HEK293 (cell line): ENCODE results near the gene SYNM.

Experiments
- BCL6B ChIP-seq: fragments of 450-650 bp; formaldehyde crosslinking; IDR thresholded peaks from 2 replicates; pipeline ENCODE4 v1.5.1; 2017; ENCODE audit warnings: missing biosample characterization, missing genetic modification characterization
- HOXD13 ChIP-seq: sonication (generic); formaldehyde crosslinking; IDR thresholded peaks from 2 replicates; pipeline ENCODE4 v1.8.0; 2022; ENCODE audit warnings: missing genetic modification reagents, borderline replicate concordance
- KLF10 ChIP-seq: fragments of 450-650 bp; IDR thresholded peaks from 2 replicates; pipeline ENCODE4 v1.5.1; 2018; ENCODE audit warnings: missing biosample characterization, mild to moderate bottlenecking, missing genetic modification characterization
- MEIS1 ChIP-seq: sonication (generic); formaldehyde crosslinking; IDR thresholded peaks from 2 replicates; pipeline ENCODE4 v1.8.1; 2022; ENCODE audit warnings: missing genetic modification reagents, mild to moderate bottlenecking, borderline replicate concordance
- OVOL3 ChIP-seq: fragments of 450-650 bp; formaldehyde crosslinking; IDR thresholded peaks from 2 replicates; pipeline ENCODE4 v1.5.1; 2016; ENCODE audit warnings: missing biosample characterization, missing genetic modification characterization
- PRDM1 ChIP-seq: fragments of 450-650 bp; formaldehyde crosslinking; IDR thresholded peaks from 2 replicates; pipeline ENCODE4; 2016; ENCODE audit warnings: missing biosample characterization, missing genetic modification characterization
- PRDM2 ChIP-seq: fragments of 450-650 bp; formaldehyde crosslinking; IDR thresholded peaks from 2 replicates; pipeline ENCODE4 v1.5.1; 2016; ENCODE audit warnings: missing biosample characterization, missing genetic modification characterization, borderline replicate concordance
- PRDM6 ChIP-seq: fragments of 450-650 bp; formaldehyde crosslinking; IDR thresholded peaks from 2 replicates; pipeline ENCODE4 v1.5.1; 2017; ENCODE audit warnings: missing biosample characterization, missing genetic modification characterization
- TSHZ1 ChIP-seq: fragments of 450-650 bp; formaldehyde crosslinking; IDR thresholded peaks from 2 replicates; pipeline ENCODE4 v1.5.1; 2016; ENCODE audit warnings: missing biosample characterization, missing genetic modification characterization, borderline replicate concordance
- ZBTB26 ChIP-seq: fragments of 450-650 bp; formaldehyde crosslinking; optimal IDR thresholded peaks from 2 replicates; pipeline ENCODE3; 2016; ENCODE audit warnings: missing biosample characterization, mild to moderate bottlenecking, missing genetic modification characterization
- ZNF112 ChIP-seq: fragments of 450-650 bp; formaldehyde crosslinking; IDR thresholded peaks from 2 replicates; pipeline ENCODE4 v1.5.0; 2017; ENCODE audit warnings: missing biosample characterization, missing genetic modification characterization
- ZNF221 ChIP-seq: fragments of 450-650 bp; formaldehyde crosslinking; IDR thresholded peaks from 2 replicates; pipeline ENCODE4 v1.5.1; 2017; ENCODE audit warnings: missing biosample characterization, missing genetic modification characterization, borderline replicate concordance
- ZNF248 ChIP-seq: fragments of 450-650 bp; formaldehyde crosslinking; IDR thresholded peaks from 2 replicates; pipeline ENCODE4 v1.5.1; 2017; ENCODE audit warnings: missing biosample characterization, missing genetic modification characterization
- ZNF366 ChIP-seq: fragments of 450-650 bp; formaldehyde crosslinking; conservative IDR thresholded peaks from 2 replicates; pipeline ENCODE4 v1.5.1; 2016; ENCODE audit warnings: missing biosample characterization, missing genetic modification characterization
- ZNF398 ChIP-seq: fragments of 450-650 bp; formaldehyde crosslinking; IDR thresholded peaks from 2 replicates; pipeline ENCODE4 v1.5.1; 2017; ENCODE audit warnings: missing biosample characterization, missing genetic modification characterization
- ZNF473 ChIP-seq: fragments of 450-650 bp; formaldehyde crosslinking; IDR thresholded peaks from 2 replicates; pipeline ENCODE4 v1.5.1; 2017; ENCODE audit warnings: missing biosample characterization, missing genetic modification characterization
- ZNF585B ChIP-seq: fragments of 450-650 bp; formaldehyde crosslinking; IDR thresholded peaks from 2 replicates; pipeline ENCODE4 v1.5.1; 2016; ENCODE audit warnings: missing biosample characterization, missing genetic modification characterization
- ZNF626 ChIP-seq: fragments of 450-650 bp; sonication (Bioruptor Pico); formaldehyde crosslinking; IDR thresholded peaks from 2 replicates; pipeline ENCODE4 v1.5.1; 2018; ENCODE audit warnings: missing biosample characterization, missing genetic modification characterization, inconsistent platforms
- ZNF654 ChIP-seq: fragments of 450-650 bp; formaldehyde crosslinking; IDR thresholded peaks from 2 replicates; pipeline ENCODE4 v1.5.1; 2016; ENCODE audit warnings: low read depth, missing biosample characterization, missing genetic modification characterization
- ZNF660 ChIP-seq: fragments of 450-650 bp; IDR thresholded peaks from 2 replicates; pipeline ENCODE4 v1.5.1; 2018; ENCODE audit warnings: missing biosample characterization, mild to moderate bottlenecking, missing genetic modification characterization
- ZNF791 ChIP-seq: fragments of 450-650 bp; formaldehyde crosslinking; IDR thresholded peaks from 2 replicates; pipeline ENCODE4 v1.5.1; 2016; ENCODE audit warnings: missing biosample characterization, missing genetic modification characterization
- ZNF837 ChIP-seq: fragments of 450-650 bp; formaldehyde crosslinking; IDR thresholded peaks from 2 replicates; pipeline ENCODE4 v1.5.1; 2016; ENCODE audit warnings: missing biosample characterization, missing genetic modification characterization

Gene SYNM

GRCh38 chr15:99155961-99156443 lies 51.1 kb downstream of the SYNM start (continued):
- TF ChIP-seq ZNF791 (tag by site-specific recombination) (no peak), ZBTB26 (tag by site-specific recombination) (no peak), KLF10 (no peak), MEIS1 (CRISPR knock-in tag) (no peak), ZNF660 (no peak), HOXD13 (CRISPR knock-in tag) (no peak), ZNF585B (no peak), ZNF248 (tag by site-specific recombination) (no peak), ZNF837 (no peak), ZNF112 (tag by site-specific recombination) (no peak), ZNF221 (tag by site-specific recombination) (no peak), PRDM2 (tag by site-specific recombination) (no peak), TSHZ1 (no peak), ZNF366 (tag by site-specific recombination) (peak; percentile 60), ZNF626 (no peak), PRDM1 (tag by site-specific recombination) (0 out of 2 replicates have a peak, but pooled peaks have one; percentile 39), PRDM6 (tag by site-specific recombination) (peak; percentile 54; the same call in 1 of the 2 replicates), BCL6B (tag by site-specific recombination) (no peak), ZNF473 (tag by site-specific recombination) (no peak), ZNF654 (tag by site-specific recombination) (no peak), OVOL3 (tag by site-specific recombination) (no peak), ZNF398 (tag by site-specific recombination) (no peak)
